Peyer's patch (tissue), 4 donors: ENCODE measurements around the gene RNF217.

Source experiments
- POLR2A ChIP-seq, 2 donors: fragments of 450-650 bp; IDR thresholded peaks; one replicate each; pipeline ENCODE4 v1.5.1; 2017; ENCODE audit warnings: antibody characterized with exemption in 2 of 2, mild to moderate bottlenecking in 2 of 2, moderate library complexity in 2 of 2
- TF ChIP-seq, protein P1 (sequence below), 6 experiments: fragments of 450-650 bp in 4 of 6; fragments of 200-600 bp in 2 of 6; sonication (generic) in 1 of 6; IDR thresholded peaks; one replicate each; pipeline ENCODE4 v1.5.1; 2017 to 2019; ENCODE audit warnings: antibody characterized with exemption in 6 of 6, mild to moderate bottlenecking in 3 of 6, moderate library complexity in 1 of 6

DNA sequence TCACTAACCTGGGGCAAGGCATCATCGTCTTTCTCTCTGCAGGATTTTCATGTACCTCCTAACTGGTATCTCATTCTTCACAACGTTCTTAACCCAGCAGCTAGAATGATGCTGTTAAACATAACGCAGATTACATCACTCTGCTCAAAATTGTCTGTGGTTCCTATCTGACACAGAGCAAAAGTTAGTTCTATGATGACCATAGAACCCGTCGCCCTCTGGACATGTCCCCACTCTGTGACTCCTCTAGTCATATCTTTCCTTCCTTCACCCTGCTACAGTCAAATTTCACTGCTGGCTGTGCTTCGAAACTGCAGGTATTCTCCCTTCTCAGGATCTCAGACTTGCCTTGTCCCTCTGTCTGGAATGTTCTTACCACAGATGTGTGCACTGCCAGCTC lies 103.9 kb downstream of the RNF217 start:
- TF ChIP-seq, protein P1, sequence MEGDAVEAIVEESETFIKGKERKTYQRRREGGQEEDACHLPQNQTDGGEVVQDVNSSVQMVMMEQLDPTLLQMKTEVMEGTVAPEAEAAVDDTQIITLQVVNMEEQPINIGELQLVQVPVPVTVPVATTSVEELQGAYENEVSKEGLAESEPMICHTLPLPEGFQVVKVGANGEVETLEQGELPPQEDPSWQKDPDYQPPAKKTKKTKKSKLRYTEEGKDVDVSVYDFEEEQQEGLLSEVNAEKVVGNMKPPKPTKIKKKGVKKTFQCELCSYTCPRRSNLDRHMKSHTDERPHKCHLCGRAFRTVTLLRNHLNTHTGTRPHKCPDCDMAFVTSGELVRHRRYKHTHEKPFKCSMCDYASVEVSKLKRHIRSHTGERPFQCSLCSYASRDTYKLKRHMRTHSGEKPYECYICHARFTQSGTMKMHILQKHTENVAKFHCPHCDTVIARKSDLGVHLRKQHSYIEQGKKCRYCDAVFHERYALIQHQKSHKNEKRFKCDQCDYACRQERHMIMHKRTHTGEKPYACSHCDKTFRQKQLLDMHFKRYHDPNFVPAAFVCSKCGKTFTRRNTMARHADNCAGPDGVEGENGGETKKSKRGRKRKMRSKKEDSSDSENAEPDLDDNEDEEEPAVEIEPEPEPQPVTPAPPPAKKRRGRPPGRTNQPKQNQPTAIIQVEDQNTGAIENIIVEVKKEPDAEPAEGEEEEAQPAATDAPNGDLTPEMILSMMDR (IDR thresholded peaks at IDR 0.05) = no peak
- no peak for TF ChIP-seq POLR2A (IDR thresholded peaks at IDR 0.05)
